HG02884 (cell line): ENCODE measurements around the gene COL25A1.

Source experiments
- ATAC-seq: cut with Tn5 transposase; IDR thresholded peaks from one replicate; pipeline ENCODE4 v1.9.1; 2021; ENCODE audit warnings: mild to moderate bottlenecking, moderate library complexity; ENCODE audit not compliant: unreplicated experiment

The COL25A1 gene

GRCh38 chr4:109216085-109216696 is 86.3 kb downstream of the COL25A1 start:
- ATAC-seq, result no peak

DNA sequence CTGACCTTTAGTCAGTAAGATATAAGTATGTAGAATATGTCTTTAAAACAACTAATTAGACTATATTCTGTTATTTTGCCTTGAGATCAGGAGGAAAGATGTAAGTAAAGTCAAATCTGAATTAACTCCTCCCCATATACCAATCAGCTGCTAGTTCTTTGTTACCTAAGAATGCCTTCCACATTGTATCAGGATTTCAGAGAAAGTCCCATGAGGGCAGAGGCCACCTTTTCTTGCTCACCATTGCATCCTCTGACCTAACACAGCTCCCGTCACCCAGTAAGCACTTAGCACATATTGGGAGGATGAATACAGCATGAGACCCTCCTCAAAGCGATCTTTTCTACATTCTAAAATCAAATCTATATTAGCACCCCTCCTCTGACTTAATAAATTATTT is 87.0 kb downstream of the COL25A1 start:
- ATAC-seq, result no peak

DNA sequence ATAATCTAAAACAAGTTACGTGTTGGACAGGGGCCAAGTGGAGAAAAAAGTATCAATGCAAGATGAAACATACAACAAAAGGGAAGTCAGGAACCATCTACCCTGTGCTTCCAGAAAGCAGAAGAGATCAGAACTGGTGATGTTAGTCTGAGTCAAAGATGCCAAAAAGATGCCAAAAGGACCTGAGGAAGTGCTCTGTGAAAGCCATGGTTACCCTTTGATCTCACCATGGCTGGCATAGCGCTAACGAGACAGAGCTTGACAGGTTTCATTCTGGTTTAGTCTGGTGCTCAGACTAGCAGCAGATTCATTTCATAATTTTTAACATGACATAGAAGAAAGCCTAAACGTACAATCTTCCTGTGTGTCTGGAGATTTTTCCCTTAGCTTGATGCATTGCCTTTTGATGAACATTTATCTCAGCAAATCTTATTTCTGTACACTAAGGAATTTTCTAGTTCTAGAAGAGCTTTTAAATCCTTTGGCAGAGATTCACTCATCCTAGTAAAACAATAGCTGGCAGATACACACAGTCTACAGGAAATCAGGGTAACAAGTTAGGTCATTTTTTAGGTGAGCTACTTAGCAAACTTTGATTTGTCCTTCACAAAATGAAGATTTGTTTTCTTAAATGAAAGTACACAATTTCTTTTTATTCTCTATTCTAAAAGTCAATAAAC is 87.7 kb downstream of the COL25A1 start:
- no peak for ATAC-seq

DNA sequence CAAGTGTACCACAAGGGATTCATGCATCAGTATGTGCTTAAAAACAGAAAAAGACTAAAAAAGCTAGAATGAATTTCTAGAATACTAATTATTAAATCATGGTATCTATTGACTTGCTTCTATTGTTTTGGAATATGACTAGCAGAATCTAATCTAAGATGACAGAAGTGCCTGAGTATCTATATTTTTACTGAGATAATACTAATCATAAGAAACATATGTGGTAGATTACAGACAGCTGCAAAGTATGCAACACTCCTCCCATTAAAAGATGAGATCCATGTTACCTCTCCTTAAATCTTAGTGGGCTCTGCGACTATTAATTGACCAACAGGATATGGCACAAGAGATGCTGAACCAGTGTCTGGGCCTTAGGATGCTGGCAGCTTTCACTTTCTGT is 89.4 kb downstream of the COL25A1 start:
- ATAC-seq, result no peak

- no peak for ATAC-seq
These were observed 90.8 kb downstream of the COL25A1 start for GRCh38 chr4:109211671-109212070.

DNA sequence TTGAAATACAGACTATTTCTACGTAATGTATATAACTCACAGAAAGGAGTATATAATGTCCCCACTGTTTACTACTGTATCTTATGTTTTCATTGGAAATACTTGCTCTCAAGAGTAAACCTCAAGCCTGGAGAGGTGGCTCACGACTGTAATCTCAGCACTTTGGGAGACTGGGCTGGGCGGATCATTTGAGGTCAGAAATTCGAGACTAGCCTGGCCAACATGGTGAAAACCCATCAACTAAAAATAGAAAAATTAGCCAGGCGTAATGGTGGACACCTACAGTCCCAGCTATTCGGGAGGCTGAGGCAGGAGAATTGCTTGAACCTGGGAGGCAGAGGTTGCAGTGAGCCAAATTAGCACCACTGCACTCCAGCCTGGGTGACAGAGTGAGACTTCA is 92.8 kb downstream of the COL25A1 start:
- ATAC-seq, result no peak

- ATAC-seq, result no peak
These were observed 94.6 kb downstream of the COL25A1 start for GRCh38 chr4:109207898-109208297.

DNA sequence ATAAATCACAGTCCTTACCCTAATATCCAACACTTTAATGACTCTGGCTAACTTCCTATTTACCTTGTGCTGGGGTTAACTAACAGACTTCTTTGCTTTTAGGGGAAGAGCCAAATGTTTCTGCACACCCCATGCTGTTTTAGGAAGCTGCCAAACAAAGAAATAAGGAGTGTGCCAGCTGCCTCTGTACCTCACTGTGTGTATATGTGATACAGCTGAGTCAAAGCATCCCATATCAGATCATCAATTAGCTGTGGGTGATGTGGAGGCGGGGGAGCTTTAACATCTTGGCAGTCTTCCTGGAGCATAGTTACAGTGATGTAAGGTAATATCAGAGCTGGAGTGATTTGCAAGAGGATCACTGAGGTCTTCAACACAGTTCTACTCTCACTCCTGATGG is 95.4 kb downstream of the COL25A1 start:
- ATAC-seq, result no peak

GRCh38 chr4:109206620-109207019 is 95.8 kb downstream of the COL25A1 start:
- no peak for ATAC-seq

DNA sequence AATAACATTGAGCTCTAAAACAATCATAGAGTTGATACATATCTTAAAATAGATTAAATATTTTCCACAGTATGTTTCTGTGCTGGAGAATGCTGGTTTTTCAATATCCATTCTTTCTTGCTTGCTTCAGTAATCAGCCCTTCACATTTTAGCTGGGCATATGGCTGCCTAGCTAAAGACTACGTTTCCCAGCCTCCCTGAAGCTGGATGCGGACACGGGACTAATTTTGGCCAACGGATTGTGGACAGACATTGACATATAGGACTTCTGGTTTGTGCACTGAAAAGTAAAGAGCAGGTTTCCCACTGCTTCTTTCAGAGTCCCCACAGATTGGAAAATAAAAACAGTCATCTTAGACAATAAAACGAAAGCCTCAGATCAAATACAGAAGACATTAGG is 97.3 kb downstream of the COL25A1 start:
- ATAC-seq, result no peak

- ATAC-seq, result no peak
These were observed 102.9 kb downstream of the COL25A1 start for GRCh38 chr4:109199585-109199984.

GRCh38 chr4:109195646-109196045 is 106.8 kb downstream of the COL25A1 start:
- ATAC-seq, result no peak

DNA sequence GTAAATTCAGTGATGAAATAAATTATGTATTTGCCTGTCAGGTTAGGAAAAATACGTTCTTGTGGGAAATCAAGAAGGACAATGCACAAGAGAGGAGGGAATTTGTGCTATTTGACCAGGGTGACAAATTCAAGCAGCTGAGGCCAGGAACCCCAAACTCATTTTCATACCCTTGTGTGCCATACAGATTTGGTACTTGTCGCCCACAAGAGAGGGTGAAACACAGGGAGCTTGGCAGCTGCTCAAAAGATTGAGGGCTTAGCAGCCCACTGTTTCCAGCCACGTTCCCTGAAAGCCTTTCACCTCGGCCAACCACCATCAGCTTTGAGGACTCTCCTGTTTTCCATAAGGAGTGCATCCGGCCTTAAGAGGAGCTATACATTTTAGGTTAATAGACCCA is 111.2 kb downstream of the COL25A1 start:
- no peak for ATAC-seq

DNA sequence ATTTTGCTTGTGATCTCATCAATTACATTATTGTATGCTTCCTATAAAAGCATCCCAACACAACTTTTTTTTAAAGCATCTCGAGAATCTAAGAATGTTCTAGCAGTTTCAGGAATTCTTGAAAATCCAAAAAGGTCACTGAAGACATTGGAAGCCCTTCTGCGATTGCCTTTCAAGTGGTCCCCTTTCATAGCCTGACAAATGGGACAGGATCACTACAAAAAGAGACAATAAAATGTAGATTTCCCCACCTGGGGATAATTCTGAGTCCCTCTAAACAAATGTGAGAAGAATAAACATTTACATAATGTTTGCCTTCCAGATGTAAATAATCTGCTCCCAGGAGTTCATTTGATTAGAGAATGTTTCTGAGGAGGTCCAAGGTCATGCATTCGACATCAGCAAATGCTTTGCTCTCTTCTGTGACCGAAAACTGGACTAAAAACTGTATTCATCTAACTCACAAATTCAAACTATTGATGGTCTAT is 116.0 kb downstream of the COL25A1 start:
- no peak for ATAC-seq

GRCh38 chr4:109185951-109186350 is 116.5 kb downstream of the COL25A1 start:
- ATAC-seq, result no peak

- no peak for ATAC-seq
These were observed 116.9 kb downstream of the COL25A1 start for GRCh38 chr4:109185548-109185947.

DNA sequence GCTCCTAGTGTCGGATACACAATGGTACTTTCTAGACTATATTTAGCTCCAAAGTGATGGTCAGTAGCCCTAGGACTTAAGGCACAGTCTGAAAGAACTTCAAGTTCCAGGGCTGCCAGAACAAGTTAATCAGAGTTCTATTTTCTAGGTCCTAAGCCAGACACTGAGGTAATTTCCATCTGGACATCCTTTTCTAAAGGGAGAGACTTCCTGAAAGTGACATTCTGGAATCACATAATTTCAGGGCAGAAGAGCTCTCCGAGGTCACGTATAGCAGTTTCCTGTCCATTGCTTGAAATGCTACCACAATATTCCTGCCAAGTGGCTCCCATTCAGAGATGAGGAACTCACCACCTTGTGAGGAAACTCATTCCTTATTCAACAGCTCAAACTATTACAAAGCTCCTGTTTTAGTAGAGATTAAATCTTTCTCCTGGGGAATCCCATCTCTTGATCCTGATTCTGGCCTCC is 117.9 kb downstream of the COL25A1 start:
- ATAC-seq, result no peak

- no peak for ATAC-seq
These were observed 118.4 kb downstream of the COL25A1 start for GRCh38 chr4:109183931-109184490.

DNA sequence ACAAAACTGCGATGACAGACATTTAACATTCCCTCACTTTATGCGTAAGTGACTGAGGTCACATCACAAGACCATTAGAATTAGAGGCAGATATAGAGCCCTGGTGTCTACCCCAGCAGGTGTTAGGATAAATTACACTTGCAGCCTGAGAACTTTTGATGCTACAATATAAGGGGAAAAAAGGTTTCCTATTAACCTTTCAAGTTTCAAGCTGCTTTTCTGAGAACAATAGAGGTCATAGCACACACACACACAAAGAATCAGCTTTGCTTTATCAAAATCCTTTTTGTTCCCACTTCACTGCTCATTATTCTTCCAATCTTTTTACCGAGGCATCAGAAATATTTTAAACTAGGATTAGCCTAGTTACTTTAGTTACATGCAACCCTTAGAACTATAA is 119.8 kb downstream of the COL25A1 start:
- no peak for ATAC-seq

DNA sequence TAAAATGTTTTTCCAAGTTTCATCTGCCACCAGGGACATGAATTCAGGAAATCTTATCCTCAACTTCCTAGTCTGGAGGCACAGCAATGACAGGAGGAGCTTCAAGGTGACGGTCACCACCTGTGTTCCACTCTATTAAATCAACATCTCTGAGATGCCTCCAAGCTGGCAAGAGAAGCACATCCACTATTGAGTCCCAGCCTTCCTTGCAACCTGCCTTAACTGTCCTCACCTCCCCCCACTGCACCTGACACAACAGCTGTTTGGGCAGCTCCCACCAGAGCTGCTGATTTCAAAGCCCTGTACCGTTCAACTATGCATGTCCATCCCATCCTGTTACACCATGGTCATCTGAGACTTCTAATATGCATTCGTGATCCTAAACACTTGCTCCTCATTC is 123.4 kb downstream of the COL25A1 start:
- no peak for ATAC-seq

GRCh38 chr4:109177096-109177810 is 125.2 kb downstream of the COL25A1 start:
- ATAC-seq, result no peak
